Measurements from ENCODE around the gene TTF1. TPM values are rescaled to one million over a fixed set of nuclear protein-coding genes. Genes with fewer than 3 reads are reported as not detected.

Gene TTF1
- total RNA-seq, 4 donors from 2014 or later: 11.9 to 18.2 (median 12.8) TPM

- peaks cover 3 to 88% of the 10 kb centered on the region in 2 donors for H3K36me3 ChIP-seq
Measured at GRCh38 chr9:132341177-132341840, 65.3 kb downstream of the TTF1 start.

GRCh38 chr9:132334364-132334763, 72.3 kb downstream of the TTF1 start:
- peaks cover 0 to 14% of the 10 kb centered on the region in 2 donors for H3K4me1 ChIP-seq
- H3K27ac ChIP-seq: peak overlapping the region in 1 of 4 donors; percentile 80
- intact Hi-C loops (cut with DNase I; ENCODE audit: low total_unique reads) (no loop called here), in situ Hi-C loops (cut with MboI; ENCODE audit: low sequenced_read_pairs in 4 of 4) (no loop called here)
- DNase-seq (no peak), ATAC-seq (no peak)
- H3K27me3 ChIP-seq: no peaks in the 10 kb centered on the region
- TF ChIP-seq, protein P1, sequence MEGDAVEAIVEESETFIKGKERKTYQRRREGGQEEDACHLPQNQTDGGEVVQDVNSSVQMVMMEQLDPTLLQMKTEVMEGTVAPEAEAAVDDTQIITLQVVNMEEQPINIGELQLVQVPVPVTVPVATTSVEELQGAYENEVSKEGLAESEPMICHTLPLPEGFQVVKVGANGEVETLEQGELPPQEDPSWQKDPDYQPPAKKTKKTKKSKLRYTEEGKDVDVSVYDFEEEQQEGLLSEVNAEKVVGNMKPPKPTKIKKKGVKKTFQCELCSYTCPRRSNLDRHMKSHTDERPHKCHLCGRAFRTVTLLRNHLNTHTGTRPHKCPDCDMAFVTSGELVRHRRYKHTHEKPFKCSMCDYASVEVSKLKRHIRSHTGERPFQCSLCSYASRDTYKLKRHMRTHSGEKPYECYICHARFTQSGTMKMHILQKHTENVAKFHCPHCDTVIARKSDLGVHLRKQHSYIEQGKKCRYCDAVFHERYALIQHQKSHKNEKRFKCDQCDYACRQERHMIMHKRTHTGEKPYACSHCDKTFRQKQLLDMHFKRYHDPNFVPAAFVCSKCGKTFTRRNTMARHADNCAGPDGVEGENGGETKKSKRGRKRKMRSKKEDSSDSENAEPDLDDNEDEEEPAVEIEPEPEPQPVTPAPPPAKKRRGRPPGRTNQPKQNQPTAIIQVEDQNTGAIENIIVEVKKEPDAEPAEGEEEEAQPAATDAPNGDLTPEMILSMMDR (IDR thresholded peaks at IDR 0.05 in 4 of 5, conservative IDR thresholded peaks at IDR 0.05 in 1 of 5): no peak
- TF ChIP-seq POLR2A (IDR thresholded peaks at IDR 0.05): no peak
- H3K36me3 ChIP-seq: peaks cover 0 to 78% of the 10 kb centered on the region in 2 donors
- no peak overlapping the region for H3K4me3 ChIP-seq
- H3K9me3 ChIP-seq: no peaks in the 10 kb centered on the region

More at GRCh38 chr9:132341177-132341840, 65.3 kb downstream of the TTF1 start:
- DNase-seq: no peak
- Histone ChIP-seq H3K27ac (no peak overlapping the region), H3K9me3 (no peaks in the 10 kb centered on the region), H3K27me3 (no peaks in the 10 kb centered on the region), H3K4me1 (peaks cover 6 to 7% of the 10 kb centered on the region in 2 donors), H3K4me3 (no peak overlapping the region)
- no peak for TF ChIP-seq POLR2A (IDR thresholded peaks at IDR 0.05)
- TF ChIP-seq, protein P1 (IDR thresholded peaks at IDR 0.05 in 4 of 5, conservative IDR thresholded peaks at IDR 0.05 in 1 of 5): no peak
- intact Hi-C loops (cut with DNase I; ENCODE audit: low total_unique reads): no loop called here
- no peak for ATAC-seq
- in situ Hi-C loops (cut with MboI; ENCODE audit: low sequenced_read_pairs in 4 of 4): no loop called here

- peaks cover 0 to 80% of the 10 kb centered on the region in 2 donors for H3K36me3 ChIP-seq
- no peak for DNase-seq
- peak overlapping the region in 2 of 4 donors; percentile 2 to 80 for H3K27ac ChIP-seq
- ATAC-seq: peak; percentile 58 to 84
- intact Hi-C loops (cut with DNase I; ENCODE audit: low total_unique reads) (no loop called here), in situ Hi-C loops (cut with MboI; ENCODE audit: low sequenced_read_pairs in 4 of 4) (no loop called here)
- no peak for TF ChIP-seq POLR2A (IDR thresholded peaks at IDR 0.05)
- TF ChIP-seq, protein P1 (IDR thresholded peaks at IDR 0.05 in 4 of 5, conservative IDR thresholded peaks at IDR 0.05 in 1 of 5): no peak
- peaks cover 0 to 15% of the 10 kb centered on the region in 2 donors for H3K4me1 ChIP-seq
- no peaks in the 10 kb centered on the region for H3K27me3 ChIP-seq
- H3K4me3 ChIP-seq: no peak overlapping the region
- H3K9me3 ChIP-seq: no peaks in the 10 kb centered on the region
Measured at GRCh38 chr9:132333556-132333955, 73.1 kb downstream of the TTF1 start.

GRCh38 chr9:132328580-132328979, 78.1 kb downstream of the TTF1 start:
- ATAC-seq: peak; percentile 67 to 68
- Histone ChIP-seq H3K27me3 (no peaks in the 10 kb centered on the region), H3K9me3 (no peaks in the 10 kb centered on the region), H3K4me1 (peaks cover 15 to 49% of the 10 kb centered on the region in 2 donors), H3K27ac (peak overlapping the region; percentile 55 to 75 (median 64)), H3K36me3 (peaks cover 0 to 65% of the 10 kb centered on the region in 2 donors), H3K4me3 (no peak overlapping the region)
- in situ Hi-C loops (cut with MboI; ENCODE audit: low sequenced_read_pairs in 4 of 4): no loop called here
- TF ChIP-seq, protein P1 (IDR thresholded peaks at IDR 0.05 in 4 of 5, conservative IDR thresholded peaks at IDR 0.05 in 1 of 5): no peak
- no peak for TF ChIP-seq POLR2A (IDR thresholded peaks at IDR 0.05)
- no peak for DNase-seq
- intact Hi-C loops (cut with DNase I; ENCODE audit: low total_unique reads): loop anchor here (1.0 kb wide), 1 partner anchor 42 kb away; no protein-coding TSS in a partner anchor

All from gastrocnemius medialis (tissue), 4 donors.